Chondrocyte (in vitro differentiated cells): Measurements from ENCODE around the gene KIRREL3. TPM values are rescaled to one million over a fixed set of nuclear protein-coding genes. Genes with fewer than 3 reads are reported as not detected.

Source experiments
- DNase-seq: peaks from one replicate; pipeline ENCODE4 v3.0.0; 2021; ENCODE audit warnings: mixed read lengths, low spot score
- H3K27ac Mint-ChIP-seq: one replicate; pipeline ENCODE4 v1.8.0; 2021; ENCODE audit warnings: mild to moderate bottlenecking, moderate library complexity, mixed read lengths; ENCODE audit not compliant: unreplicated experiment
- H3K27me3 Mint-ChIP-seq: 2 replicates; pipeline ENCODE4 v1.8.0; 2021; ENCODE audit warnings: low read depth, mixed read lengths
- H3K36me3 Mint-ChIP-seq: 2 replicates; pipeline ENCODE4 v1.8.0; 2021; ENCODE audit warnings: low read depth, mixed read lengths
- H3K4me1 Mint-ChIP-seq: 2 replicates; pipeline ENCODE4 v1.8.0; 2021; ENCODE audit warnings: low read depth, mild to moderate bottlenecking, mixed read lengths
- H3K4me3 Mint-ChIP-seq: one replicate; pipeline ENCODE4 v1.8.0; 2021; ENCODE audit warnings: mild to moderate bottlenecking, moderate library complexity, mixed read lengths; ENCODE audit not compliant: unreplicated experiment
- H3K9me3 Mint-ChIP-seq: 2 replicates; pipeline ENCODE4 v1.8.0; 2021; ENCODE audit warnings: low read depth, mixed read lengths
- total RNA-seq: library from RNA; stranded (reverse); gene quantifications from 3 replicates; pipeline ENCODE4 v1.2.1, GENCODE V29; 2021
- TF ChIP-seq, protein P1 (sequence below): fragments of 200-600 bp; sonication (generic); IDR thresholded peaks from 2 replicates; pipeline ENCODE4 v1.5.0; 2021; ENCODE audit warnings: antibody characterized with exemption, mild to moderate bottlenecking, moderate library complexity

The KIRREL3 gene
- total RNA-seq, 1 donor from 2014 or later = 1.2 TPM

GRCh38 chr11:126406368-126406767 is 594.2 kb downstream of the KIRREL3 start:
- TF ChIP-seq, protein P1, sequence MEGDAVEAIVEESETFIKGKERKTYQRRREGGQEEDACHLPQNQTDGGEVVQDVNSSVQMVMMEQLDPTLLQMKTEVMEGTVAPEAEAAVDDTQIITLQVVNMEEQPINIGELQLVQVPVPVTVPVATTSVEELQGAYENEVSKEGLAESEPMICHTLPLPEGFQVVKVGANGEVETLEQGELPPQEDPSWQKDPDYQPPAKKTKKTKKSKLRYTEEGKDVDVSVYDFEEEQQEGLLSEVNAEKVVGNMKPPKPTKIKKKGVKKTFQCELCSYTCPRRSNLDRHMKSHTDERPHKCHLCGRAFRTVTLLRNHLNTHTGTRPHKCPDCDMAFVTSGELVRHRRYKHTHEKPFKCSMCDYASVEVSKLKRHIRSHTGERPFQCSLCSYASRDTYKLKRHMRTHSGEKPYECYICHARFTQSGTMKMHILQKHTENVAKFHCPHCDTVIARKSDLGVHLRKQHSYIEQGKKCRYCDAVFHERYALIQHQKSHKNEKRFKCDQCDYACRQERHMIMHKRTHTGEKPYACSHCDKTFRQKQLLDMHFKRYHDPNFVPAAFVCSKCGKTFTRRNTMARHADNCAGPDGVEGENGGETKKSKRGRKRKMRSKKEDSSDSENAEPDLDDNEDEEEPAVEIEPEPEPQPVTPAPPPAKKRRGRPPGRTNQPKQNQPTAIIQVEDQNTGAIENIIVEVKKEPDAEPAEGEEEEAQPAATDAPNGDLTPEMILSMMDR = no peak
- Mint-ChIP-seq H3K36me3 (peaks cover 22% of the 10 kb centered on the region), H3K27ac (no peak overlapping the region), H3K4me3 (no peak overlapping the region), H3K27me3 (no peaks in the 10 kb centered on the region), H3K4me1 (peaks cover 32% of the 10 kb centered on the region), H3K9me3 (no peaks in the 10 kb centered on the region)
- peak; percentile 57 for DNase-seq

- peak; percentile 59 for DNase-seq
- TF ChIP-seq, protein P1 = no peak
- Mint-ChIP-seq H3K9me3 (no peaks in the 10 kb centered on the region), H3K27ac (no peak overlapping the region), H3K27me3 (no peaks in the 10 kb centered on the region), H3K36me3 (peaks cover 22% of the 10 kb centered on the region), H3K4me1 (peaks cover 32% of the 10 kb centered on the region), H3K4me3 (no peak overlapping the region)
Measured at GRCh38 chr11:126405906-126406305, 594.7 kb downstream of the KIRREL3 start.

DNA sequence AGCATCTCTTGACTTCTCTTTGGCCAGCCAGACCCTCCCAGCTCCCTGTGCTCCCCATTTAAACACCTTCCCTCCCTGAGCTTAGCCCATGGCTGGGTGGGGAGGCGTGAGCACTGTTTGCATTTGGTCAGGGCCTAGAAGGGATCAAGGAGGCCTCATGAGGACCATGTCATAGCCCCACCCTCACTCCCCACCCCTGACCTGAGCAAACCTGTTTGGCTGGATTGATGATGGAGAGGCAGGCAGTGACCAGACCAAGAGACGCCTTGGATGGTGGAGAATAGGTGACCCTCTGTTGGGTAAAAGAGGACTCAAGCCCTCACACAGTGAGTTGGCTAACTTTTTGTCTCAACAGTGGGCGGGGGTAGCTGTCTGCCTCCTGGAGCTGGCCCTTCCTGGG is 595.2 kb downstream of the KIRREL3 start:
- H3K4me3 Mint-ChIP-seq = no peak overlapping the region
- H3K27ac Mint-ChIP-seq = no peak overlapping the region
- DNase-seq = peak; percentile 30
- TF ChIP-seq, protein P1 = no peak
- H3K9me3 Mint-ChIP-seq = no peaks in the 10 kb centered on the region
- H3K36me3 Mint-ChIP-seq = peaks cover 18% of the 10 kb centered on the region
- peaks cover 29% of the 10 kb centered on the region for H3K4me1 Mint-ChIP-seq
- no peaks in the 10 kb centered on the region for H3K27me3 Mint-ChIP-seq

GRCh38 chr11:126404367-126404766 is 596.2 kb downstream of the KIRREL3 start:
- H3K27ac Mint-ChIP-seq = no peak overlapping the region
- TF ChIP-seq, protein P1 = no peak
- peaks cover 14% of the 10 kb centered on the region for H3K36me3 Mint-ChIP-seq
- no peaks in the 10 kb centered on the region for H3K27me3 Mint-ChIP-seq
- H3K4me3 Mint-ChIP-seq = no peak overlapping the region
- H3K4me1 Mint-ChIP-seq = peaks cover 26% of the 10 kb centered on the region
- no peak for DNase-seq
- no peaks in the 10 kb centered on the region for H3K9me3 Mint-ChIP-seq

- TF ChIP-seq, protein P1 = no peak
- Mint-ChIP-seq H3K27me3 (no peaks in the 10 kb centered on the region), H3K4me3 (no peak overlapping the region), H3K9me3 (no peaks in the 10 kb centered on the region), H3K27ac (no peak overlapping the region), H3K4me1 (peaks cover 26% of the 10 kb centered on the region), H3K36me3 (peaks cover 9% of the 10 kb centered on the region)
- DNase-seq = peak; percentile 29
Measured at GRCh38 chr11:126403658-126404057, 596.9 kb downstream of the KIRREL3 start.
